Suprapubic skin (tissue), 4 donors: ENCODE data around the gene ZNF22. TPM values are rescaled to one million over a fixed set of nuclear protein-coding genes. Genes with fewer than 3 reads are reported as not detected.
A peak's percentile ranks its signal among the peaks of the same experiment; 100 is the strongest.

Source experiments
- DNase-seq, 2 donors: peaks; one replicate each; pipeline ENCODE4 v3.0.0-alpha.2; 2019; ENCODE audit warnings: low spot score in 2 of 2
- H3K27ac ChIP-seq: fragments of 200-600 bp; sonication (generic); one replicate; pipeline ENCODE4 v1.5.1; 2019
- H3K27me3 ChIP-seq: fragments of 200-600 bp; sonication (generic); one replicate; pipeline ENCODE4 v1.5.1; 2019
- H3K36me3 ChIP-seq: fragments of 200-600 bp; sonication (generic); one replicate; pipeline ENCODE4 v1.5.1; 2019
- H3K4me1 ChIP-seq: fragments of 200-600 bp; sonication (generic); one replicate; pipeline ENCODE4 v1.5.1; 2019
- H3K4me3 ChIP-seq: fragments of 200-600 bp; sonication (generic); one replicate; pipeline ENCODE4 v1.5.1; 2019; ENCODE audit warnings: mild to moderate bottlenecking
- H3K9me3 ChIP-seq: fragments of 200-600 bp; sonication (generic); one replicate; pipeline ENCODE4 v1.5.1; 2019
- EP300 ChIP-seq: sonication (generic); formaldehyde crosslinking; IDR thresholded peaks from one replicate; pipeline ENCODE4 v1.6.1; 2017; ENCODE audit warnings: antibody characterized with exemption
- POLR2A ChIP-seq, 2 donors: fragments of 450-650 bp; IDR thresholded peaks; one replicate each; pipeline ENCODE4 v1.6.1; 2017; ENCODE audit warnings: antibody characterized with exemption in 2 of 2, mild to moderate bottlenecking in 2 of 2, moderate library complexity in 2 of 2
- POLR2AphosphoS5 ChIP-seq, 3 donors: sonication (generic); formaldehyde crosslinking; IDR thresholded peaks; one replicate each; pipeline ENCODE4 v1.6.1; 2017; ENCODE audit warnings: antibody characterized with exemption in 3 of 3
- WGBS: methylation state at CpG from one replicate; pipeline ENCODE4 v1.1.5; 2018; 5-methylcytosine and 5-hydroxymethylcytosine counted together
- total RNA-seq, 4 donors: library from RNA; depleted of rRNA; stranded (reverse); fragments of >200 nt; gene quantifications; one replicate each; pipeline ENCODE4 v1.1.0, GENCODE V29; 2016
- TF ChIP-seq, protein P1 (sequence below), 2 donors: fragments of 200-600 bp in 1 of 2; fragments of 450-650 bp in 1 of 2; sonication (generic) in 1 of 2; IDR thresholded peaks; one replicate each; pipeline ENCODE4 v1.5.1; 2016 to 2019; ENCODE audit warnings: antibody characterized with exemption in 2 of 2, mild to moderate bottlenecking in 1 of 2, moderate library complexity in 1 of 2

The ZNF22 gene
- total RNA-seq, 4 donors from 2014 or later, result 6.7 to 15.1 (median 8.5) TPM

DNA sequence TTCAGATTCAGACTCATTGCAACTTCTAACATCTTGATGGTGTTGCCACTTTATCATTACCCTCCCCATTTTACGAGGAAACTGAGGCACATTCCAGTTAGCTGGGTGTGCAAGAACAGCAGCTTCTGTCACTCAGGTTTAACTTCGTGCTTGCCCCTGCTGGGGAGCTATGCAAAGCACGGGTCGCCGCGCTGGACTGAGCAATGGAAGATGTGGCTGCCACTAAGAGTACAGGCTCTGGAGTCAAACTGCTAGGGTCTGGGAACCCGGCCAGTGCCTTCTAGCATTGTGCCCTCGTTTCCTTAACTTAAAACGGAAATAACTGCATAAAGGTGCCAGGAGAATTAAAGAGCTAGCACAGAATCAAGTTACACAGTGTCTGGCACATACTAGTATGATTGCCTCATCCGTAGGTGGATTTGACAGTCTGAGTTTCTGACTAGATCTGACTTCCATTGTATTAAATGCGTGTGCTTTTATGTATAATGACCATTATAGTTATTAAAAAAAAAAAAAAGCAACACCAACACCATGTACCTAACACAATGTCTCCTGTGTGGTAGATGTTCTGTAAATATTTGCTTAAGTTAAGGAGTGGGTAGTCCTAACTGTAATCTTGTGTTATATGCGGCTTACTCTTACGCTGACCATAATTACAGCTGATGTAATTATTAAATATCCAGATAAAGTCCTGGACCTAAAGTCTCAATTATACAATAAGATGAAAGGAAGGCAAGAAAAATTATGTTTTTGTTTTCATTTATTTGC, 842 bp downstream of the ZNF22 start:
- H3K36me3 ChIP-seq, result peaks cover 11% of the 10 kb centered on the region
- DNase-seq, result peak in 1 of 2 donors; percentile 84
- peaks cover 51% of the 10 kb centered on the region for H3K4me1 ChIP-seq
- peak overlapping the region; percentile 66 for H3K4me3 ChIP-seq
- 10% methylated on average over 13 of the region's 13 CpGs for WGBS
- TF ChIP-seq POLR2AphosphoS5 (IDR thresholded peaks at IDR 0.05) (peak in 2 of 3 donors; percentile 18 to 48), POLR2A (IDR thresholded peaks at IDR 0.05) (no peak)
- TF ChIP-seq, protein P1, sequence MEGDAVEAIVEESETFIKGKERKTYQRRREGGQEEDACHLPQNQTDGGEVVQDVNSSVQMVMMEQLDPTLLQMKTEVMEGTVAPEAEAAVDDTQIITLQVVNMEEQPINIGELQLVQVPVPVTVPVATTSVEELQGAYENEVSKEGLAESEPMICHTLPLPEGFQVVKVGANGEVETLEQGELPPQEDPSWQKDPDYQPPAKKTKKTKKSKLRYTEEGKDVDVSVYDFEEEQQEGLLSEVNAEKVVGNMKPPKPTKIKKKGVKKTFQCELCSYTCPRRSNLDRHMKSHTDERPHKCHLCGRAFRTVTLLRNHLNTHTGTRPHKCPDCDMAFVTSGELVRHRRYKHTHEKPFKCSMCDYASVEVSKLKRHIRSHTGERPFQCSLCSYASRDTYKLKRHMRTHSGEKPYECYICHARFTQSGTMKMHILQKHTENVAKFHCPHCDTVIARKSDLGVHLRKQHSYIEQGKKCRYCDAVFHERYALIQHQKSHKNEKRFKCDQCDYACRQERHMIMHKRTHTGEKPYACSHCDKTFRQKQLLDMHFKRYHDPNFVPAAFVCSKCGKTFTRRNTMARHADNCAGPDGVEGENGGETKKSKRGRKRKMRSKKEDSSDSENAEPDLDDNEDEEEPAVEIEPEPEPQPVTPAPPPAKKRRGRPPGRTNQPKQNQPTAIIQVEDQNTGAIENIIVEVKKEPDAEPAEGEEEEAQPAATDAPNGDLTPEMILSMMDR (IDR thresholded peaks at IDR 0.05), result no peak
- no peaks in the 10 kb centered on the region for H3K27me3 ChIP-seq
- no peaks in the 10 kb centered on the region for H3K9me3 ChIP-seq
- peak overlapping the region; percentile 97 for H3K27ac ChIP-seq

- no peaks in the 10 kb centered on the region for H3K9me3 ChIP-seq
- peaks cover 44% of the 10 kb centered on the region for H3K4me1 ChIP-seq
- H3K27me3 ChIP-seq, result no peaks in the 10 kb centered on the region
- no peak overlapping the region for H3K4me3 ChIP-seq
- 88% methylated on average over 10 of the region's 10 CpGs for WGBS
- TF ChIP-seq POLR2AphosphoS5 (IDR thresholded peaks at IDR 0.05) (no peak), EP300 (no peak), POLR2A (IDR thresholded peaks at IDR 0.05) (no peak)
- TF ChIP-seq, protein P1 (IDR thresholded peaks at IDR 0.05), result no peak
- DNase-seq, result no peak
- peaks cover 11% of the 10 kb centered on the region for H3K36me3 ChIP-seq
- H3K27ac ChIP-seq, result no peak overlapping the region
Observed at GRCh38 chr10:45003432-45004000, 2.8 kb downstream of the ZNF22 start.

GRCh38 chr10:45004661-45005060, 3.9 kb downstream of the ZNF22 start:
- Histone ChIP-seq H3K4me1 (peaks cover 41% of the 10 kb centered on the region), H3K4me3 (no peak overlapping the region), H3K9me3 (no peaks in the 10 kb centered on the region), H3K36me3 (peaks cover 11% of the 10 kb centered on the region), H3K27me3 (no peaks in the 10 kb centered on the region), H3K27ac (no peak overlapping the region)
- DNase-seq, result no peak
- WGBS, result 87% methylated on average over 3 of the region's 3 CpGs
- TF ChIP-seq, protein P1 (IDR thresholded peaks at IDR 0.05), result no peak
- TF ChIP-seq POLR2AphosphoS5 (IDR thresholded peaks at IDR 0.05) (no peak), POLR2A (IDR thresholded peaks at IDR 0.05) (no peak), EP300 (no peak)

GRCh38 chr10:45005284-45005683, 4.6 kb downstream of the ZNF22 start:
- Histone ChIP-seq H3K36me3 (peaks cover 11% of the 10 kb centered on the region), H3K27ac (no peak overlapping the region), H3K4me1 (peaks cover 35% of the 10 kb centered on the region), H3K4me3 (no peak overlapping the region), H3K27me3 (no peaks in the 10 kb centered on the region), H3K9me3 (no peaks in the 10 kb centered on the region)
- no peak for TF ChIP-seq POLR2AphosphoS5 (IDR thresholded peaks at IDR 0.05)
- TF ChIP-seq, protein P1 (IDR thresholded peaks at IDR 0.05), result no peak
- no peak for TF ChIP-seq POLR2A (IDR thresholded peaks at IDR 0.05)
- no peak for TF ChIP-seq EP300
- 83% methylated on average over 1 of the region's 1 CpG for WGBS
- DNase-seq, result no peak

DNA sequence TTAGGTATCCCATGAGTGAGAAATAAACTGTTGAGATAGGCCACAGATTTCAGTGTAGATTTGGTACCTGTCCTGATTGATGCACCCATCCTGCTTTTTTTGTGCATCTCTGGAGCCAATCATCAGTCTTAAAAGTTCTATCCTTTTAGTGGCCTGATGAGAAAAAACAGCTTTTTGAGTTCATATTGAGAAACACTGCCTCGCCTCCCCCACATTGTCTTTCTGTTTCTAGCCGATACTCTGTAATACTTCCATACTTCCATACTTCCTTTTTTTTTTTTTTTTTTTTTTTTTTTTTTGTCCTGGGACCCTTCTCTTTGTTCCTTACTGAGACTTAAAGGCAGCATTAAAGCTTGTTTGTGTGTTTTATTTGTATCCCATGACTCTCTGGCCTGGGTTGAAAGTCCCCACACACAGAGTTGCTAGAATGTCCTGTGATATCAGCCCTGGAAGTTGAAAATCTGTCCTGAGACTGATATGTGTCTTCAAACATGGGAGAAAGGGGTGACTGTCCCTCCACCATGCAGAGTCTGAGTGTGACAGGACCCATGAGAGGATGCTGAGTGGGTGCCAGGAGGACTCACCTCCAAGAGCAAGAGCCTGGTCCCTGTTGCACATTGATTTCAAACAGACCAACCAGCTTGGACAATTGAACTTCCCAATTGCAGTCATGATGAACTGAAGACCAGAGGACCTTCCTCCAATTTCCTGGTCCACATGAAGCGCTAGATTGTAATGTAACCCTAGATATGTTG, 5.7 kb downstream of the ZNF22 start:
- no peak for DNase-seq
- no peaks in the 10 kb centered on the region for H3K9me3 ChIP-seq
- 93% methylated on average over 3 of the region's 3 CpGs for WGBS

More for the DNA sequence above, 5.7 kb downstream of the ZNF22 start:
- H3K4me1 ChIP-seq, result peaks cover 27% of the 10 kb centered on the region
- H3K4me3 ChIP-seq, result no peak overlapping the region
- no peaks in the 10 kb centered on the region for H3K27me3 ChIP-seq
- TF ChIP-seq POLR2AphosphoS5 (IDR thresholded peaks at IDR 0.05), result no peak
- no peak for TF ChIP-seq POLR2A (IDR thresholded peaks at IDR 0.05)
- TF ChIP-seq EP300, result no peak
- TF ChIP-seq, protein P1 (IDR thresholded peaks at IDR 0.05), result no peak
- peaks cover 11% of the 10 kb centered on the region for H3K36me3 ChIP-seq
- H3K27ac ChIP-seq, result no peak overlapping the region
